CD4-positive, CD25-positive, alpha-beta regulatory T cell (primary cell): Measurements from ENCODE around the gene C1orf198. TPM values are rescaled to one million over a fixed set of nuclear protein-coding genes. Genes with fewer than 3 reads are reported as not detected.

Experiments
- ATAC-seq, 2 donors: fragments of 150-1000 bp; cut with Tn5 transposase; one replicate each; pipeline ENCODE4 v1.10.0; 2021; ENCODE audit warnings: low read depth in 2 of 2, moderate number of reproducible peaks in 2 of 2, moderate library complexity in 1 of 2
- DNase-seq, 3 donors: peaks; one replicate each; pipeline versions ENCODE4 v3.0.0 to v3.0.0-alpha.2; 2012 to 2022; ENCODE audit warnings: mixed read lengths in 1 of 3
- H3K27ac ChIP-seq: one replicate; pipeline ENCODE4 v1.7.0; 2013; ENCODE audit warnings: mild to moderate bottlenecking, low read length; ENCODE audit not compliant: insufficient read depth, poor library complexity, severe bottlenecking
- H3K27me3 ChIP-seq: one replicate; pipeline ENCODE4 v1.7.0; 2013; ENCODE audit warnings: low read length; ENCODE audit not compliant: control insufficient read depth, insufficient read depth
- H3K36me3 ChIP-seq: one replicate; pipeline ENCODE4 v1.7.0; 2013; ENCODE audit warnings: mild to moderate bottlenecking, low read length, moderate library complexity; ENCODE audit not compliant: control insufficient read depth, insufficient read depth
- H3K4me1 ChIP-seq: 2 replicates; pipeline ENCODE4 v1.7.0; 2013; ENCODE audit warnings: mild to moderate bottlenecking, low read length; ENCODE audit not compliant: insufficient read depth, control insufficient read depth, poor library complexity, severe bottlenecking
- H3K4me3 ChIP-seq: one replicate; pipeline ENCODE4 v1.7.0; 2013; ENCODE audit warnings: low read depth, mild to moderate bottlenecking, low read length, moderate library complexity
- H3K9me3 ChIP-seq, 2 experiments: 1 replicate in 1 of 2; 2 replicates in 1 of 2; pipeline ENCODE4 v1.7.0; 2013; ENCODE audit warnings: low read length in 2 of 2, mild to moderate bottlenecking in 1 of 2, moderate library complexity in 1 of 2; ENCODE audit not compliant: control insufficient read depth in 2 of 2
- H3K27ac Mint-ChIP-seq, 3 donors: one replicate each; pipeline ENCODE4 v1.8.0; 2020 to 2022; ENCODE audit warnings: mild to moderate bottlenecking in 3 of 3, mixed read lengths in 3 of 3, moderate library complexity in 2 of 3
- H3K27me3 Mint-ChIP-seq: one replicate; pipeline ENCODE4 v1.8.0; 2022; ENCODE audit warnings: mild to moderate bottlenecking, mixed read lengths
- H3K36me3 Mint-ChIP-seq: one replicate; pipeline ENCODE4 v1.8.0; 2020; ENCODE audit warnings: mixed read lengths
- H3K4me1 Mint-ChIP-seq, 4 donors: one replicate each; pipeline ENCODE4 v1.8.0; 2020 to 2022; ENCODE audit warnings: mixed read lengths in 4 of 4, mild to moderate bottlenecking in 1 of 4
- H3K4me3 Mint-ChIP-seq, 4 donors: one replicate each; pipeline ENCODE4 v1.8.0; 2020 to 2022; ENCODE audit warnings: mild to moderate bottlenecking in 4 of 4, mixed read lengths in 4 of 4, moderate library complexity in 3 of 4
- H3K9me3 Mint-ChIP-seq, 7 donors: one replicate each; pipeline ENCODE4 v1.8.0; 2020 to 2022; ENCODE audit warnings: mixed read lengths in 7 of 7, mild to moderate bottlenecking in 3 of 7, moderate library complexity in 2 of 7
- polyA plus RNA-seq, 4 donors: library from polyadenylated mRNA; unstranded; fragments of 300-500 nt; fragmentation: Illumina TruSeq; gene quantifications; one replicate each; pipeline ENCODE4 v1.2.3, GENCODE V29; 2021
- total RNA-seq: library from RNA; stranded (reverse); gene quantifications from one replicate; pipeline ENCODE4 v1.2.3, GENCODE V29; 2022

Gene C1orf198
- total and polyA plus RNA-seq, 5 donors from 2014 or later, result 3.1 to 5.3 (median 4.1) TPM

- no peaks in the 10 kb centered on the region for H3K27me3 ChIP-seq
- DNase-seq, result no peak
- no peaks in the 10 kb centered on the region for H3K4me1 Mint-ChIP-seq
- H3K4me3 ChIP-seq, result no peak overlapping the region
- no peaks in the 10 kb centered on the region for H3K36me3 ChIP-seq
- no peak overlapping the region for H3K4me3 Mint-ChIP-seq
- H3K9me3 Mint-ChIP-seq, result peaks cover 0 to 5% (median 1%) of the 10 kb centered on the region in 7 donors
- H3K27me3 Mint-ChIP-seq, result peaks cover 16% of the 10 kb centered on the region
- no peak for ATAC-seq
- H3K9me3 ChIP-seq, result no peaks in the 10 kb centered on the region
- no peak overlapping the region for H3K27ac ChIP-seq
- H3K27ac Mint-ChIP-seq, result no peak overlapping the region
- no peaks in the 10 kb centered on the region for H3K4me1 ChIP-seq
- H3K36me3 Mint-ChIP-seq, result no peaks in the 10 kb centered on the region
These were observed 63.9 kb downstream of the C1orf198 start for GRCh38 chr1:230804396-230804795.

GRCh38 chr1:230800891-230801840, 67.2 kb downstream of the C1orf198 start:
- H3K27me3 Mint-ChIP-seq, result peaks cover 36% of the 10 kb centered on the region
- H3K9me3 Mint-ChIP-seq, result peaks cover 0 to 5% (median 0%) of the 10 kb centered on the region in 7 donors
- no peak overlapping the region for H3K4me3 Mint-ChIP-seq
- DNase-seq, result no peak
- no peaks in the 10 kb centered on the region for H3K4me1 ChIP-seq
- H3K27ac ChIP-seq, result no peak overlapping the region
- no peak overlapping the region for H3K4me3 ChIP-seq
- no peaks in the 10 kb centered on the region for H3K36me3 Mint-ChIP-seq
- H3K4me1 Mint-ChIP-seq, result no peaks in the 10 kb centered on the region
- ATAC-seq, result no peak
- no peaks in the 10 kb centered on the region for H3K36me3 ChIP-seq
- peak overlapping the region in 1 of 3 donors; percentile 60 for H3K27ac Mint-ChIP-seq
- H3K27me3 ChIP-seq, result no peaks in the 10 kb centered on the region
- no peaks in the 10 kb centered on the region for H3K9me3 ChIP-seq

GRCh38 chr1:230798491-230798890, 69.8 kb downstream of the C1orf198 start:
- Mint-ChIP-seq H3K27ac (no peak overlapping the region), H3K9me3 (peaks cover 0 to 5% (median 0%) of the 10 kb centered on the region in 7 donors), H3K4me3 (no peak overlapping the region), H3K36me3 (no peaks in the 10 kb centered on the region), H3K27me3 (peaks cover 41% of the 10 kb centered on the region), H3K4me1 (no peaks in the 10 kb centered on the region)
- ATAC-seq (no peak), DNase-seq (no peak)
- no peaks in the 10 kb centered on the region for H3K36me3 ChIP-seq
- no peaks in the 10 kb centered on the region for H3K4me1 ChIP-seq
- no peaks in the 10 kb centered on the region for H3K27me3 ChIP-seq
- no peak overlapping the region for H3K27ac ChIP-seq
- H3K9me3 ChIP-seq, result no peaks in the 10 kb centered on the region
- H3K4me3 ChIP-seq, result no peak overlapping the region

GRCh38 chr1:230797942-230798365, 70.4 kb downstream of the C1orf198 start:
- no peaks in the 10 kb centered on the region for H3K27me3 ChIP-seq
- no peak overlapping the region for H3K27ac ChIP-seq
- DNase-seq, result peak in 1 of 3 donors; percentile 16
- H3K27me3 Mint-ChIP-seq, result peaks cover 41% of the 10 kb centered on the region
- no peaks in the 10 kb centered on the region for H3K9me3 ChIP-seq
- H3K4me3 ChIP-seq, result no peak overlapping the region
- no peak for ATAC-seq
- peaks cover 0 to 5% (median 0%) of the 10 kb centered on the region in 7 donors for H3K9me3 Mint-ChIP-seq
- H3K4me3 Mint-ChIP-seq, result no peak overlapping the region
- no peak overlapping the region for H3K27ac Mint-ChIP-seq
- H3K36me3 ChIP-seq, result no peaks in the 10 kb centered on the region
- H3K4me1 Mint-ChIP-seq, result no peaks in the 10 kb centered on the region
- no peaks in the 10 kb centered on the region for H3K4me1 ChIP-seq
- H3K36me3 Mint-ChIP-seq, result no peaks in the 10 kb centered on the region

- no peaks in the 10 kb centered on the region for H3K36me3 ChIP-seq
- Mint-ChIP-seq H3K9me3 (peaks cover 0 to 5% (median 0%) of the 10 kb centered on the region in 7 donors), H3K27me3 (peaks cover 40% of the 10 kb centered on the region), H3K4me1 (no peaks in the 10 kb centered on the region), H3K36me3 (no peaks in the 10 kb centered on the region), H3K4me3 (no peak overlapping the region), H3K27ac (no peak overlapping the region)
- no peaks in the 10 kb centered on the region for H3K9me3 ChIP-seq
- H3K27me3 ChIP-seq, result no peaks in the 10 kb centered on the region
- no peak overlapping the region for H3K4me3 ChIP-seq
- H3K27ac ChIP-seq, result no peak overlapping the region
- no peaks in the 10 kb centered on the region for H3K4me1 ChIP-seq
- ATAC-seq (no peak), DNase-seq (no peak)
These were observed 70.9 kb downstream of the C1orf198 start for GRCh38 chr1:230797376-230797920.

GRCh38 chr1:230796626-230797025, 71.7 kb downstream of the C1orf198 start:
- no peak overlapping the region for H3K27ac ChIP-seq
- no peak overlapping the region for H3K4me3 ChIP-seq
- Mint-ChIP-seq H3K27ac (no peak overlapping the region), H3K27me3 (peaks cover 33% of the 10 kb centered on the region), H3K36me3 (no peaks in the 10 kb centered on the region), H3K9me3 (peaks cover 0 to 5% (median 0%) of the 10 kb centered on the region in 7 donors), H3K4me3 (no peak overlapping the region), H3K4me1 (no peaks in the 10 kb centered on the region)
- H3K4me1 ChIP-seq, result no peaks in the 10 kb centered on the region
- H3K27me3 ChIP-seq, result no peaks in the 10 kb centered on the region
- DNase-seq, result no peak
- ATAC-seq, result no peak
- H3K36me3 ChIP-seq, result no peaks in the 10 kb centered on the region
- no peaks in the 10 kb centered on the region for H3K9me3 ChIP-seq

GRCh38 chr1:230794871-230795605, 73.3 kb downstream of the C1orf198 start:
- H3K9me3 ChIP-seq, result no peaks in the 10 kb centered on the region
- H3K36me3 ChIP-seq, result no peaks in the 10 kb centered on the region
- Mint-ChIP-seq H3K4me1 (no peaks in the 10 kb centered on the region), H3K4me3 (no peak overlapping the region), H3K36me3 (no peaks in the 10 kb centered on the region), H3K27me3 (peaks cover 30% of the 10 kb centered on the region), H3K9me3 (no peaks in the 10 kb centered on the region), H3K27ac (no peak overlapping the region)
- no peak overlapping the region for H3K4me3 ChIP-seq
- no peak for ATAC-seq
- no peaks in the 10 kb centered on the region for H3K27me3 ChIP-seq
- H3K27ac ChIP-seq, result no peak overlapping the region
- no peak for DNase-seq
- no peaks in the 10 kb centered on the region for H3K4me1 ChIP-seq
